ENCODE measurements around the gene FEM1B. TPM values are rescaled to one million over a fixed set of nuclear protein-coding genes. Genes with fewer than 3 reads are reported as not detected.

Gene FEM1B
- total and polyA plus RNA-seq, 2 donors (not counting 3 experiments of a cell fraction or from before 2014, with no cell fraction given), result 11.1 to 33.2 TPM

GRCh38 chr15:68300115-68300940 lies 22.8 kb downstream of the FEM1B start:
- FAIRE-seq, result no peak
- POLR2A ChIA-PET, result no interaction called here
- Histone ChIP-seq H2AFZ (ENCODE audit: low read depth, low read length) (no peak overlapping the region), H3K27ac (ENCODE audit: insufficient read depth, low read depth, low read length) (no peak overlapping the region), H3K36me3 (ENCODE audit: control insufficient read depth in 2 of 2, extremely low read depth in 1 of 2, insufficient read depth in 2 of 2, low read length in 2 of 2) (no peaks in the 10 kb centered on the region), H3K27me3 (ENCODE audit: control insufficient read depth in 2 of 2, insufficient read depth in 2 of 2, low read length in 2 of 2) (no peaks in the 10 kb centered on the region), H4K20me1 (replicated peaks; ENCODE audit: control insufficient read depth, extremely low read depth, insufficient read depth, low read length) (no peaks in the 10 kb centered on the region), H3K4me2 (ENCODE audit: insufficient read depth, low read length) (no peak overlapping the region), H3K9me3 (replicated peaks; ENCODE audit: control insufficient read depth, insufficient read depth, low read length) (no peaks in the 10 kb centered on the region), H3K79me2 (ENCODE audit: control insufficient read depth, insufficient read depth, low read length) (no peaks in the 10 kb centered on the region), H3K4me3 (replicated peaks in 1 of 3; ENCODE audit: insufficient read depth in 1 of 3, low read depth in 1 of 3, low read length in 3 of 3) (no peak overlapping the region), H3K9me1 (replicated peaks; ENCODE audit: control insufficient read depth, extremely low read depth, insufficient read depth, low read length) (no peaks in the 10 kb centered on the region), H3K4me1 (ENCODE audit: control insufficient read depth, extremely low read depth, insufficient read depth, low read length) (no peaks in the 10 kb centered on the region), H3K9ac (replicated peaks; ENCODE audit: extremely low read depth, insufficient read depth, low read length) (no peak overlapping the region)
- CTCF ChIA-PET, result no interaction called here
- TF ChIP-seq MYC (IDR thresholded peaks at IDR 0.05; ENCODE audit: low read depth, low read length), result no peak
- no peak for TF ChIP-seq CTCF (IDR thresholded peaks at IDR 0.05; ENCODE audit: extremely low read depth in 1 of 2, insufficient read depth in 1 of 2, low read depth in 1 of 2, low read length in 2 of 2)
- no peak for TF ChIP-seq MAX (IDR thresholded peaks at IDR 0.05; ENCODE audit: insufficient read depth, insufficient read length)
- TF ChIP-seq FOS (IDR thresholded peaks at IDR 0.05; ENCODE audit: borderline replicate concordance, insufficient read depth, low read length), result no peak
- no peak for TF ChIP-seq JUN (IDR thresholded peaks at IDR 0.05; ENCODE audit: borderline replicate concordance, insufficient read depth, insufficient read length, low read depth)
- TF ChIP-seq POLR2A (IDR thresholded peaks at IDR 0.05; ENCODE audit: low read depth, low read length), result no peak
- TF ChIP-seq GATA2 (IDR thresholded peaks at IDR 0.05; ENCODE audit: insufficient read depth, insufficient read length, low read depth, low read length), result no peak
- TF ChIP-seq EZH2 (IDR thresholded peaks at IDR 0.05; ENCODE audit: borderline replicate concordance, low read depth, low read length, severe bottlenecking), result no peak
- TF ChIP-seq POLR2AphosphoS5 (IDR thresholded peaks at IDR 0.05; ENCODE audit: insufficient read depth, low read depth, low read length), result no peak
- no TSS peak for BruUV-seq (replicated peaks)
- dilution Hi-C loops (cut with MboI; ENCODE audit: extremely low pct_ligation_motif_present, low sequenced_read_pairs) (no loop called here), intact Hi-C loops (cut with micrococcal nuclease) (no loop called here)
- DNase-seq (ENCODE audit: low read depth, low spot score), result no peak
